ENCODE data around the gene TGM1. TPM values are rescaled to one million over a fixed set of nuclear protein-coding genes. Genes with fewer than 3 reads are reported as not detected.

Gene TGM1
- total RNA-seq, 1 donor from 2014 or later: 10.2 TPM

DNA sequence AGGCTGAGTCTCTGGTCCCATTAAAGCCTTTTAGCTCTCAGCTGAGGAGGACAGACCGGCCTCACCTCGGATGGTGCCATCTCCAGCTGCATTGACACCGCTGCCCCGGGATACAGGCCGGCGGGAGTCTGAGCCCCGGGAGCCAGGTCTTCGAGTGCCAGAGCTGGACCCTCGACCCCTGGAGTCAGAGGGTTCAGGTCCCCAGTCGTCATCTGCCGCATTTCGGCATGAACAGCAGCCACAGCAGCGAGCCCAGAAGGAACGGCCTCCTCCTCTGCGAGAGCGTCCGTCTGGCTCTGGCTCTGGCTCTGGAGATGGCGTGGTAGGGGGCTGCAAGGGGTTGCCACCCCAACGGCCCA lies 1.0 kb downstream of the TGM1 start:
- no peaks in the 10 kb centered on the region for H3K9me3 Mint-ChIP-seq
- TF ChIP-seq, protein P1, sequence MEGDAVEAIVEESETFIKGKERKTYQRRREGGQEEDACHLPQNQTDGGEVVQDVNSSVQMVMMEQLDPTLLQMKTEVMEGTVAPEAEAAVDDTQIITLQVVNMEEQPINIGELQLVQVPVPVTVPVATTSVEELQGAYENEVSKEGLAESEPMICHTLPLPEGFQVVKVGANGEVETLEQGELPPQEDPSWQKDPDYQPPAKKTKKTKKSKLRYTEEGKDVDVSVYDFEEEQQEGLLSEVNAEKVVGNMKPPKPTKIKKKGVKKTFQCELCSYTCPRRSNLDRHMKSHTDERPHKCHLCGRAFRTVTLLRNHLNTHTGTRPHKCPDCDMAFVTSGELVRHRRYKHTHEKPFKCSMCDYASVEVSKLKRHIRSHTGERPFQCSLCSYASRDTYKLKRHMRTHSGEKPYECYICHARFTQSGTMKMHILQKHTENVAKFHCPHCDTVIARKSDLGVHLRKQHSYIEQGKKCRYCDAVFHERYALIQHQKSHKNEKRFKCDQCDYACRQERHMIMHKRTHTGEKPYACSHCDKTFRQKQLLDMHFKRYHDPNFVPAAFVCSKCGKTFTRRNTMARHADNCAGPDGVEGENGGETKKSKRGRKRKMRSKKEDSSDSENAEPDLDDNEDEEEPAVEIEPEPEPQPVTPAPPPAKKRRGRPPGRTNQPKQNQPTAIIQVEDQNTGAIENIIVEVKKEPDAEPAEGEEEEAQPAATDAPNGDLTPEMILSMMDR (IDR thresholded peaks at IDR 0.05; ENCODE audit: unreplicated experiment): no peak
- DNase-seq (ENCODE audit: low spot score in 2 of 2, unreplicated experiment in 2 of 2): no peak
- peaks cover 31% of the 10 kb centered on the region for H3K4me1 Mint-ChIP-seq
- H3K27ac Mint-ChIP-seq: no peak overlapping the region
- peaks cover 8% of the 10 kb centered on the region for H3K36me3 Mint-ChIP-seq
- no peaks in the 10 kb centered on the region for H3K27me3 Mint-ChIP-seq (ENCODE audit: low read depth)
- H3K4me3 Mint-ChIP-seq: no peak overlapping the region

DNA sequence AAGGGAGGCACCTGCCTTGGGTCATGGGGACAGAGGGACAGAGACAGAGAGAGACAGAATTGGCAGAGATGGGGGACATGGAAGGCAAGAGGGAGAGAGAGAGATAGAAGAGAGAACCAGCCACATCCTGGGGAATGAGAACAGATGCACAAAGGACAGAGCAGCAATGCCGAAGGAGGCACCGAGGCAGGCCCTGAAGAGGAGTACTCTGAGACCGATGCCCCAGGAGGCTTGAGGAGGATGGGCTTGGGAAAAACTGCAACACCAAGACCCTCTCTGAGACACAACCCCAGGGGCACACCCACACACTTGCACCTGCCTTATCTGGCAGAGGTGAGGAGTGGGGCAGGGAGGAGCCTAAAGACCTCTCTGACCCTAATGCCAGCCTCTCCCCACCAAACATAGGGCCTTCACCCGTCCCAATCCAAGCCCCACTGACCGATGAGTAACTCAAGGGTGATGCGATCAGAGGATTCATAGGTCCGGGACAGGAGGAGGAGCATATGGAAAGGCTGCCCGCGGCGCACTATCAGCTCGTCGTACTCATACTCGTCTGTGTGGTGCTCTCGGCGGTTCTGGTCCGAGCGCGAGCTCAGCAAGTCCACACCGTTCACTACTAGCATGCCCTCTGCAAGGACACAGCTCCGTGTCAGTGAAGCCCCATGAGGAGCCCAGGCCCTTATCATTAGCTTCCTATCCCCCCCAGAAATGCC lies 1.6 kb downstream of the TGM1 start:
- TF ChIP-seq, protein P1 (IDR thresholded peaks at IDR 0.05; ENCODE audit: unreplicated experiment): no peak
- Mint-ChIP-seq H3K27me3 (ENCODE audit: low read depth) (no peaks in the 10 kb centered on the region), H3K4me3 (no peak overlapping the region), H3K4me1 (peaks cover 33% of the 10 kb centered on the region), H3K27ac (no peak overlapping the region), H3K36me3 (peaks cover 3% of the 10 kb centered on the region), H3K9me3 (no peaks in the 10 kb centered on the region)
- DNase-seq (ENCODE audit: low spot score in 2 of 2, unreplicated experiment in 2 of 2): no peak

DNA sequence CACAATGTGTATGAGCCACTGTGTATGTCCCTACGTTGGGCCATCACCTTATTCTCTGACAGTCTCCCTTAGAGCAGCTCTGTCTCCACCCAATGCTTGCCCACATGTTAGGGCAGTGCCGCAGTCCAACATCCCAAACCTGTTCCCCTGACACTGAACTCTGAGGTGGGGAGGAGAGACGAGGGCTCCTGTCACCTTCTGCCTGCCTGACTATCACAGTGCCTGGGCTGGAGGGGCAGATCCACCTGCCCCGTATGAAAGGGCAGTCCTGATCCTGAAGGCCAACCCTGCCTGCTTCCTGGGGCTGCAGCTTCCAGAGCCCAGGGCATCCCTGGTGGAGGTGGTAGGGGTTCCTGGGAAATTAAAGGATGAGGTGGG lies 2.2 kb downstream of the TGM1 start:
- Mint-ChIP-seq H3K4me3 (no peak overlapping the region), H3K27me3 (ENCODE audit: low read depth) (no peaks in the 10 kb centered on the region), H3K9me3 (no peaks in the 10 kb centered on the region), H3K4me1 (peaks cover 33% of the 10 kb centered on the region), H3K27ac (peak overlapping the region; percentile 31), H3K36me3 (no peaks in the 10 kb centered on the region)
- TF ChIP-seq, protein P1 (IDR thresholded peaks at IDR 0.05; ENCODE audit: unreplicated experiment): no peak
- no peak for DNase-seq (ENCODE audit: low spot score in 2 of 2, unreplicated experiment in 2 of 2)

GRCh38 chr14:24260026-24260779 lies 2.8 kb downstream of the TGM1 start:
- TF ChIP-seq, protein P1 (IDR thresholded peaks at IDR 0.05; ENCODE audit: unreplicated experiment): no peak
- no peak overlapping the region for H3K4me3 Mint-ChIP-seq
- H3K9me3 Mint-ChIP-seq: no peaks in the 10 kb centered on the region
- no peaks in the 10 kb centered on the region for H3K36me3 Mint-ChIP-seq
- H3K27ac Mint-ChIP-seq: peak overlapping the region; percentile 79
- H3K27me3 Mint-ChIP-seq (ENCODE audit: low read depth): no peaks in the 10 kb centered on the region
- H3K4me1 Mint-ChIP-seq: peaks cover 33% of the 10 kb centered on the region
- DNase-seq (ENCODE audit: low spot score in 2 of 2, unreplicated experiment in 2 of 2): no peak

GRCh38 chr14:24259282-24260025 lies 3.5 kb downstream of the TGM1 start:
- Mint-ChIP-seq H3K27me3 (ENCODE audit: low read depth) (no peaks in the 10 kb centered on the region), H3K4me3 (no peak overlapping the region), H3K4me1 (peaks cover 30% of the 10 kb centered on the region), H3K27ac (peak overlapping the region; percentile 79), H3K9me3 (no peaks in the 10 kb centered on the region), H3K36me3 (no peaks in the 10 kb centered on the region)
- peak; percentile 57 to 81 for DNase-seq (ENCODE audit: low spot score in 2 of 2, unreplicated experiment in 2 of 2)
- TF ChIP-seq, protein P1 (IDR thresholded peaks at IDR 0.05; ENCODE audit: unreplicated experiment): no peak

Data from mesothelial cell of epicardium (in vitro differentiated cells).